ENCODE data around the gene BRD4. TPM values are rescaled to one million over a fixed set of nuclear protein-coding genes. Genes with fewer than 3 reads are reported as not detected.

The BRD4 gene
- polyA plus RNA-seq, 1 donor from 2014 or later, result 3.6 TPM

DNA sequence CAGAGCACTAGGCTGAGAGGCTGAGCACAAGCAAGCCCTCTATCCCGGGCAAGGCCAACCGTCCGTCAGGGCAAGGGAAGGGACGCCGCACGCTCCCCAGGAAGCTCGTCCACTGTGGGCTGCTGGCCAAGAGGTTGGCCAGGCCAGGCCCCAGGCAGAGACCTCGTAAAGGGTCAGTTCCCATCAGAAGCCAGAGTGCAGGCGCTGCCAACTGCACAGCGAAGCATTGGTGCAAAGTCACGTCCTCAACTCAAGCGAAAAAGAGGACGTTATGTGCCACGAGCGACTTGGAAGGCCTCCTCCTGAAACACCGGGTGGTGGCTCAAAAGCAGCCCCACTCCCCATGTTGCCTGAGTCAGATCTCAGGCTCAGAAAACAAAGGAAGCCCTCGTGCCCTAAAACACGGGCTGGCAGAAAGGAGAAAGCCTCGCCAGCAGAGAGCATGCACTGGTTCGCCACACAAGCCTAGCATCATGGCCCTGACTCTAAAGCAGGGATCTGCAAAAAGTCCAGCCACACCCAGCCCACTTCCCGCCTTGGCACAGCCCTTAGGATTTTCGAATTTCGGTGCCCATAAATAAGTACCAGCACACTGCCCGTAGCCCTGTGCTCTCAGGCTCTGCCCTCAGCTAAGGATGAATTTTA is 42.6 kb upstream of the BRD4 start:
- TF ChIP-seq TAF1 (IDR thresholded peaks at IDR 0.05; ENCODE audit: low read depth) (no peak), RAD21 (conservative IDR thresholded peaks at IDR 0.05) (no peak), EZH2 (IDR thresholded peaks at IDR 0.05; ENCODE audit: borderline replicate concordance, insufficient read depth, low read length, poor library complexity, severe bottlenecking) (no peak), MXI1 (conservative IDR thresholded peaks at IDR 0.05; ENCODE audit: poor library complexity, severe bottlenecking) (no peak), POLR2AphosphoS5 (IDR thresholded peaks at IDR 0.05) (no peak), SMC3 (conservative IDR thresholded peaks at IDR 0.05; ENCODE audit: poor library complexity) (no peak), EP300 (conservative IDR thresholded peaks at IDR 0.05; ENCODE audit: poor library complexity, severe bottlenecking) (no peak)
- TF ChIP-seq, protein P1, sequence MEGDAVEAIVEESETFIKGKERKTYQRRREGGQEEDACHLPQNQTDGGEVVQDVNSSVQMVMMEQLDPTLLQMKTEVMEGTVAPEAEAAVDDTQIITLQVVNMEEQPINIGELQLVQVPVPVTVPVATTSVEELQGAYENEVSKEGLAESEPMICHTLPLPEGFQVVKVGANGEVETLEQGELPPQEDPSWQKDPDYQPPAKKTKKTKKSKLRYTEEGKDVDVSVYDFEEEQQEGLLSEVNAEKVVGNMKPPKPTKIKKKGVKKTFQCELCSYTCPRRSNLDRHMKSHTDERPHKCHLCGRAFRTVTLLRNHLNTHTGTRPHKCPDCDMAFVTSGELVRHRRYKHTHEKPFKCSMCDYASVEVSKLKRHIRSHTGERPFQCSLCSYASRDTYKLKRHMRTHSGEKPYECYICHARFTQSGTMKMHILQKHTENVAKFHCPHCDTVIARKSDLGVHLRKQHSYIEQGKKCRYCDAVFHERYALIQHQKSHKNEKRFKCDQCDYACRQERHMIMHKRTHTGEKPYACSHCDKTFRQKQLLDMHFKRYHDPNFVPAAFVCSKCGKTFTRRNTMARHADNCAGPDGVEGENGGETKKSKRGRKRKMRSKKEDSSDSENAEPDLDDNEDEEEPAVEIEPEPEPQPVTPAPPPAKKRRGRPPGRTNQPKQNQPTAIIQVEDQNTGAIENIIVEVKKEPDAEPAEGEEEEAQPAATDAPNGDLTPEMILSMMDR (IDR thresholded peaks at IDR 0.05; ENCODE audit: poor library complexity, severe bottlenecking), result no peak
- TF ChIP-seq, protein P2, sequence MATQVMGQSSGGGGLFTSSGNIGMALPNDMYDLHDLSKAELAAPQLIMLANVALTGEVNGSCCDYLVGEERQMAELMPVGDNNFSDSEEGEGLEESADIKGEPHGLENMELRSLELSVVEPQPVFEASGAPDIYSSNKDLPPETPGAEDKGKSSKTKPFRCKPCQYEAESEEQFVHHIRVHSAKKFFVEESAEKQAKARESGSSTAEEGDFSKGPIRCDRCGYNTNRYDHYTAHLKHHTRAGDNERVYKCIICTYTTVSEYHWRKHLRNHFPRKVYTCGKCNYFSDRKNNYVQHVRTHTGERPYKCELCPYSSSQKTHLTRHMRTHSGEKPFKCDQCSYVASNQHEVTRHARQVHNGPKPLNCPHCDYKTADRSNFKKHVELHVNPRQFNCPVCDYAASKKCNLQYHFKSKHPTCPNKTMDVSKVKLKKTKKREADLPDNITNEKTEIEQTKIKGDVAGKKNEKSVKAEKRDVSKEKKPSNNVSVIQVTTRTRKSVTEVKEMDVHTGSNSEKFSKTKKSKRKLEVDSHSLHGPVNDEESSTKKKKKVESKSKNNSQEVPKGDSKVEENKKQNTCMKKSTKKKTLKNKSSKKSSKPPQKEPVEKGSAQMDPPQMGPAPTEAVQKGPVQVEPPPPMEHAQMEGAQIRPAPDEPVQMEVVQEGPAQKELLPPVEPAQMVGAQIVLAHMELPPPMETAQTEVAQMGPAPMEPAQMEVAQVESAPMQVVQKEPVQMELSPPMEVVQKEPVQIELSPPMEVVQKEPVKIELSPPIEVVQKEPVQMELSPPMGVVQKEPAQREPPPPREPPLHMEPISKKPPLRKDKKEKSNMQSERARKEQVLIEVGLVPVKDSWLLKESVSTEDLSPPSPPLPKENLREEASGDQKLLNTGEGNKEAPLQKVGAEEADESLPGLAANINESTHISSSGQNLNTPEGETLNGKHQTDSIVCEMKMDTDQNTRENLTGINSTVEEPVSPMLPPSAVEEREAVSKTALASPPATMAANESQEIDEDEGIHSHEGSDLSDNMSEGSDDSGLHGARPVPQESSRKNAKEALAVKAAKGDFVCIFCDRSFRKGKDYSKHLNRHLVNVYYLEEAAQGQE (IDR thresholded peaks at IDR 0.05; ENCODE audit: borderline replicate concordance), result no peak
- Histone ChIP-seq H3K4me3 (ENCODE audit: low read length) (no peak overlapping the region), H3K79me2 (replicated peaks; ENCODE audit: insufficient read depth, low read length) (peaks cover 34% of the 10 kb centered on the region), H3K36me3 (ENCODE audit: insufficient read depth, low read length) (no peaks in the 10 kb centered on the region), H3K9ac (ENCODE audit: low read length) (no peak overlapping the region), H3K4me2 (ENCODE audit: low read length) (no peak overlapping the region), H4K20me1 (ENCODE audit: insufficient read depth) (peaks cover 5% of the 10 kb centered on the region), H3K27ac (ENCODE audit: low read length) (no peak overlapping the region), H3K27me3 (ENCODE audit: insufficient read depth, low read depth, low read length) (no peaks in the 10 kb centered on the region), H3K9me3 (ENCODE audit: low read length) (no peaks in the 10 kb centered on the region), H3F3A (ENCODE audit: insufficient read depth, low read length, poor library complexity, severe bottlenecking) (no peaks in the 10 kb centered on the region), H3K9me2 (ENCODE audit: insufficient read depth, low read length) (no peaks in the 10 kb centered on the region), H2AFZ (ENCODE audit: low read depth, low read length) (no peak overlapping the region)

DNA sequence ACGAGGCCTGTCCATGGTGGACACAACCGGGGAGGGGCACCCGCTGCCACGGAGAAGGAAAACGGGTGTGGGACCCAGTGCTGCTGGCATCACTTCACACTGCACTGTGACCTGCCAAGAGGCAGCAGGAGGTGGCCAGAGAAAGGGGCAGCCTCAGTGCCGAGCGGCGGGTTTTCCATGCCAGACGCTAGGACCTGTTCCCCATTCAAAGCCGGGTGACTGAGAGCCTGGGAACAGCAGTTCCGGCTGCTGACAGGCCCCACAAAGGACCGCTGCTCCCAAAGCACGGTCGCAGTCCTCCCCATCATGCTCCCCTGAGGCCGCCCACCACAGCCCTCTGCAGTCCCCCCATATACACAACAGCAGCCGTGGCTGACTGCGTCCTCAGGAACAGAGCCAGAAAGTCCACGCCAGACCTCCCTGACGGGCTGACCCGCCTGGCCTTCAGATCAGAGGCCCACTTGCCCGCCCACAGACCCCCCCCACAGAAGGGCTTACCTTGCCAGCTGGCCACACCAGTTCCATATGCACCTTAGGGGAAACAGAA is 41.8 kb upstream of the BRD4 start:
- no peak overlapping the region for H3K4me2 ChIP-seq (ENCODE audit: low read length)
- no peak overlapping the region for H2AFZ ChIP-seq (ENCODE audit: low read depth, low read length)
- peaks cover 5% of the 10 kb centered on the region for H4K20me1 ChIP-seq (ENCODE audit: insufficient read depth)
- H3F3A ChIP-seq (ENCODE audit: insufficient read depth, low read length, poor library complexity, severe bottlenecking), result no peaks in the 10 kb centered on the region
- H3K4me3 ChIP-seq (ENCODE audit: low read length), result no peak overlapping the region
- TF ChIP-seq EP300 (conservative IDR thresholded peaks at IDR 0.05; ENCODE audit: poor library complexity, severe bottlenecking) (no peak), EZH2 (IDR thresholded peaks at IDR 0.05; ENCODE audit: borderline replicate concordance, insufficient read depth, low read length, poor library complexity, severe bottlenecking) (no peak), RAD21 (conservative IDR thresholded peaks at IDR 0.05) (no peak), MXI1 (conservative IDR thresholded peaks at IDR 0.05; ENCODE audit: poor library complexity, severe bottlenecking) (no peak), POLR2AphosphoS5 (IDR thresholded peaks at IDR 0.05) (no peak)
- TF ChIP-seq, protein P1 (IDR thresholded peaks at IDR 0.05; ENCODE audit: poor library complexity, severe bottlenecking), result no peak
- H3K27ac ChIP-seq (ENCODE audit: low read length), result no peak overlapping the region
- no peaks in the 10 kb centered on the region for H3K9me2 ChIP-seq (ENCODE audit: insufficient read depth, low read length)
- H3K9me3 ChIP-seq (ENCODE audit: low read length), result no peaks in the 10 kb centered on the region
- H3K79me2 ChIP-seq (replicated peaks; ENCODE audit: insufficient read depth, low read length), result peaks cover 34% of the 10 kb centered on the region
- H3K36me3 ChIP-seq (ENCODE audit: insufficient read depth, low read length), result no peaks in the 10 kb centered on the region
- H3K9ac ChIP-seq (ENCODE audit: low read length), result no peak overlapping the region
- no peaks in the 10 kb centered on the region for H3K27me3 ChIP-seq (ENCODE audit: insufficient read depth, low read depth, low read length)

All from neural cell (in vitro differentiated cells).